GM18498 (cell line): ENCODE data around the gene COL5A2.

Experiments
- ATAC-seq: cut with Tn5 transposase; IDR thresholded peaks from one replicate; pipeline ENCODE4 v1.9.1; 2021; ENCODE audit warnings: mild to moderate bottlenecking, moderate library complexity; ENCODE audit not compliant: unreplicated experiment

COL5A2 gene

DNA sequence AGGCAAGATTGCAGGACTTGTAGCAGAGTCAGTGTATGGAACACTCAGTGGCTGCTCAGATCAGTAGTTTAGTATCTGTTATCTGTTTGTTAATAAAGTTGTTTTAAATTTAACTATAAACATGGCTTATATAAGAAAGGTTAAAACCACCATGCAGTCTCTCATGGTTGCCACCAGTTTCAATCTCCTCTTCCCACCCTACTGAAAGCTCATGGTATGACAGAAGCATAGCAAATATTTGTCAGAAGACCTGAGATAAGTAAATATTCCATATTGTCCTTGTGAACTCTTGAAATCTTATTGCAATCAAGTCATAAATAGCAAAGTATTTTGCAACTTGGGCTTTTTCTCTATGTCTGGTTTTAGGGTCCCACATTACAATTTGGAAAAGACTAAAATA lies 2.1 kb upstream of the COL5A2 start:
- ATAC-seq, result no peak

DNA sequence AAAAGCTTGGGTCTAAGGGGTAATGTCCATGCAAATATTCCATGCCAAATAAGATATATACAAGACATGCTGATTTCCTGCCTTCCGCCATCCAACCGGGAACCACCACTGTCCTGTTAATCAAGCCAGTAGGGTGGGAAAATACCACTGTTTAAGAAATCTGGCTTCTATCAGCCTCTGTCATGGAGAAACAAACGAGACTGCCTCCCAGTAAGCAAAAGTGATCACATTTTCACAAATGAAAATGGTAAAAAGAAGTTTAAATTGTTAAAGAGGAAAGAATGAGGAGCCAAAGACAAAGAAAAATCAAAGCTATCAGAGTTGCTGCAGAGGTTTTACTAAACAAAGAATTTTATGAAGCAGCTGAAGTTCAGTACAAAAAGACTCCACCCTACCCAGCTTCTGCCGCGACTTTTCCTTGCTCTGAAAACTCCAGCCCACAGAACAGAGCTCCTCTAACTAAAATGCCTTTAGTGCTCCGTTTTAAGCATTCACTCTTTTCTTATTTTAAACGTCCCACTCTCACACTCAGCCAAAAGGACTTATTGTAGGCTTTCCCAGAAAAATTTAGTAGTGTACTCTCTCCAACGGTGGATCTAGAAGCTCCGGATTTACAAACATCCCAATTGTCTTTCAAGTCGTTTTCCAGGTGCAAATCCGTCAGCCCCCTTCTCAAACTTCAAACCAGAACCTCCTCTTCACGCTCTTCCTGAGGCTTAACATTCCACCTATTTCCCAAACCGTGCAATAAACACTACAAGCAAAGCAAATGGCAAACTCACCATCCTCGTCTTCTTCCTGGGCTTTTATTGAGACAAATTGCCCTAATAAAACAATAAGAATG lies 613 bp downstream of the COL5A2 start:
- ATAC-seq, result no peak

DNA sequence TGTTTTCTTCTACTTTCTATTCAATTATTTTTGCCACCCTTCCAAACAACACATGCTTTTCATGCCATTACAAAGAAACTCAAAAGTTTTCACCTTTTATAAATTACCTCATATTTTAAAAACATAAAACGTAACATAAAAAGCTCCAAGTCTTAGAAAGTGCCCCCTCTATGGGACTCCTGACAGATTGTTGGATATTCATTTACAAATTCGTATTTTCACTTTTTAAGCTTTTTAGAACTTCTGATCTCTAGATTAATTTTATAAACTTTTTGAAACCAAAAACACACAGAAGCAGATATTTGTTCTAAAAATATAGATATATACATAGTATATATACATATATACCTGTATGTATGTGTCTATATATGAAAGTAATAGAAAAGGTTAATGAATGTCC lies 1.5 kb downstream of the COL5A2 start:
- no peak for ATAC-seq

DNA sequence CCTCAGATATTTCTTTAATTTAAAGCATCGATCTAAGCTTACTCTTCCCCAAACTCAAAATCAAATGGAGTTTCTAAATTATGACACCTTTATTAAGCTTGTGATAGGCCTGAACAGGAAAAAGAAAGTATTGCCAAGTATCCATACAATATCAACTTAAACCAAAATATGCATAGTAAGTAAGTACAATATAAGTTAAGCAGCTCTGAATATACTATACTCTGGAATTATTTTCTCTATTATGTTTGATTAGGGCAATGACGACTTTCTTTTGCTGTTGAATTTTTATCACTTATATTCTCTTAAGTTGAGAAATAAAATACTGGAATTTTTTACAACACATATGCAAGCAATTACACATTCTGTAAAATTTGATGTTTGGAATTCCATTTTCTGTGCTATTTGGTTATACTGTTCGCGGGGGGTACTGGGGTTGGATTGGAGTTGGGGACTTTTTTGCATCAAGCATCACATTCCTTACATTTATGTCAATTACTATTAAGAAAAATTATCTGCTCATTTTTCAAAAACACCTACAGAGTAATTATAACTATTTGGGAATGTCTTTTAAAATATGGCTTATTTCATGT lies 2.2 kb downstream of the COL5A2 start:
- no peak for ATAC-seq

DNA sequence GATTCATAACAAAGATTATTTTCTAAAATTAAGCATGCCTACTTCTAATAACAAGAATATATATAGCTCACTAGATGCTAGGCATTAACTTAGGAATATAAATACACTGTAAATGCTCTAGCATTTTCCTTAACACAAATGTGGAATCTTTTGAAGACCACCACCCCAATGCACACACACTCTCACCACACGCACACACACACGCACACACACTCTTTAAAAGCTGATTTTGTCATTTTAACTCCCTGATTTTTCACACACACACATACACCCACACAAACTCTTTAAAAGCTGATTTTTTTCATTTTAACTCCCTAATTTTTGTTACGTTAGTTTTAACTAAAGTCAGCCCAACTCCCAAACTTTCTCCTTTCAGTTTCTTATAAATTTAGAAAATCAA lies 3.0 kb downstream of the COL5A2 start:
- no peak for ATAC-seq

DNA sequence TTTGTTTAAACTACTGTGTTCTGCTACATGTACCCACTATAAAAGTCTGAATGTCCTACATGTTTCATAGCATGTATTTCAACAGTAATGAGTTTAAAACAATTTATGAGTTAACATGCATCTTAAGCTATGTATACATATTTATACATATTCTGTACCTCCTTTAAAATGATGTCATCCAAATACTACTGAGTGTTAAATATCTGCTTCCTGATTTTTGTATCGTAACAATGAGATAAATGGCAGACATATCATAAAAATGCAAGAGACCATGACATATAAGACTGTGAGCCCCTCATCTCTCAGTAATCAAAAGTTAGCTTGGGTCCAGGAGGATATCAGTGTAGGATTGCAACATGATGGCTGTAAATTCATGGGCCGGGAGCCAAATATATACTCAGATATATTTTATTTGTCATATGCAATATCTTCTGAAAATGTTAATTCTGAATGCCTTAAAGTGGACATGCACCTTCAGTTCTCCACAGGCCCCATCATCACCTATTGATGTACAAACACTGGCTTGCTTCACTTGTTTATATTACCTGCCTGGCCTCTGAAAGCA lies 3.6 kb downstream of the COL5A2 start:
- ATAC-seq, result no peak

DNA sequence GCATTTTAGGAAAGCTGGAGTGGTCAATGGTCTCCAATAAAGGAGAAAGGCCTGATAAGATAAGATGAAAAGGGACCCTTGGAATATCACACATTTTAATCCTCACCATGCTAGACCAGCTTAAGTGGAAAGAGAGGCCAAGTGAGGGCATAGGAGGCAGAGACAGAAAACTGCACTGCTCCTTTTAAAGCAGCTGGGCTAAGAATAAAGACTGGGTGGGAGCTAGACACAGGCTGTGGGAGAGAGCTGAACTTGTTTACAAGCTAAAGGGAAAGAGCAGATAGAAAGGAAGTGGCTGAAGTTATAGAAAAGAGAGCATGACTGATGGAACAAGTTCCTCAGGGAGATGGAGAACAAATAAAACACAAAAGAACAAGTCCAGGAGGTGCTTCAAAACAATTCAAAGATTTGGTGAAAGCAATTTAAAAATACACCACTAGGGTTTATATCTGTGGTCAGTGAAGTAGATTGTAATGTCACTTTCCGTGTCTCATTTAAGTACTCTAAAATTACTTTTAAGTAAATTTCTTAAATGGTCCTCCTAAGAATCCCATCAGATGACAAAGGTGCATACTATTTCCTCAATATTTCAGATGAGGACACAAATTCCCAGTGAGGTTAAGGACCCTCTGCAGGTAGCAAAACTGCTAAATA lies 7.5 kb downstream of the COL5A2 start:
- ATAC-seq, result no peak

DNA sequence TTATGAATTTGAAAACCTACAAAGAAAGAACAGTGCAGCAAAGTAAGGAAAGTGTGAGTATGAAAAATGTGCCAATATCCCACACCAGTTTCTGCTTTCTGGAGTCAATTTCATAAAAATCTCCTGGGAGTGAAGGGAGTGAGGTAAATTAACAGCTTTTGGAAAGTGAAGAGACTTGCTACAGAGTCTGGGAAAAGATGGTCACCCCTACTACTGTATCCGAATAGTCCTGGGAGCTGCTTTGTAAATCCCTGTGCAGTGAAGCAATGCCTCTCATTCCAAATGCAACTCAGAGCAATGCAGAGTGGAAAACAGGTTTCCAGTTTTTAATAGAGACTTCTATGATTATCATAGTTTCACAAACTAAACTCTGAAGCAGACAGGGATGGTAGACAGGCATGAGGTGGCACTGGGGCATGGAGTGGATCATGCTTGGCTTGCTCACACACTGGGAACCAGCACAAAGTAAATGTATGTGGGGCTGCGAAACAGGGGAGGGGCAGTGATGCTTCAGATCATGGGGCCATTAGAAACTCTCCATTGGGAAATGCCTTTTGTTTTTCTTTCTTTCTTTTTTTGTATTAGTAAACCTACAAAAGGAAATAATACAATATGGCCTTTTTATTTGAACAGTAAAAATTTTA lies 10.6 kb downstream of the COL5A2 start:
- ATAC-seq, result no peak

DNA sequence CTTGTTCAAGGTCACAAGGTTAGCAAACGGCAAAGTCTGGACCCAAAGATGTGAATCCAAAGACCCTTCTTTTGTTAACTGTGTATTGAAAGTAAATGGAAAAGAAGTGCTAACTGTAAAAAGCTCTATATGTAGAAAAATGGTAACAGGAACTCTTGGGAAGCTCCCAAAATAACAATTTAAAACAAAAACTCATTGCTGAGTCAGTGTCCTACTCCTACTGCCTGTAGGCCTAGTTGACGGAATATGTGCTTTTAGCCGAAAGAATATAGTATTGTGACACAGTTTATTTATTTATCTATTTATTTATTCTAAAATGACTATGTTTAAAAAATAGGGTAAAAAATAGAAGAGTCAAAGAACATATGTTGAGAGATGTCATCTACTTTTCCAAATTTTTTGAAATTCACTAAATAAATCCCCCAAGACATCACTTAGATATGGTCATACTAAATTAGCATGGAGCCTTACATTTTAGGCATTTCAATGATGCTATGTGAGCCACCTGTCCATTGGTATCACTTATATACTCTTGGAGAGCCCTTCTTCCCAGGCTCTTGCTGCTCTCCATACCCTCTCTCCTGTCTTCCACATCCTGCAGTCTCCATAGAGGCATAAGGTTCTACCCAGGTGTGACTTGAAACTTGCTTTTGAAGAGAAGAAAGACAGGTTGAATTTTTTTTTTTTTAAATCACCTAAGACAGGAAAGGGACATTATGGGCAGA lies 13.7 kb downstream of the COL5A2 start:
- ATAC-seq, result no peak

DNA sequence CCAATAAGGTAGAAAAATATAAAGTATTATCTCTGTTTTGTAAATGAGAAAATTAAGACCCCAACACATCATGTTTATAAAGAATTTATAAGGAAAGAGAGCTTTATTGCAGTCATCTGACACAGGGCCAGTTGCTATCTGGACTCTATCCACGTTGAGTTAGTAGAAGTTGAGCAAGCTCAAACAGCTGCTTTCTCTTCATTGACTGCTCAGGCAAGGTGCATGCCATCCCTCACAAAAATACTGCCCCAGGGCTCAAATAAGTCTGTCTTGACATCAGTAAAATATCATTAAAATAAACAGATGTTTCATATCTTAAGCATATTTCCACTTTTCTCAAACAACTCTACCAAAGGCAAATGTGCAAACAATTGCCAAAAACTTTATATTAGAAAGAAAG lies 14.8 kb downstream of the COL5A2 start:
- ATAC-seq, result no peak

DNA sequence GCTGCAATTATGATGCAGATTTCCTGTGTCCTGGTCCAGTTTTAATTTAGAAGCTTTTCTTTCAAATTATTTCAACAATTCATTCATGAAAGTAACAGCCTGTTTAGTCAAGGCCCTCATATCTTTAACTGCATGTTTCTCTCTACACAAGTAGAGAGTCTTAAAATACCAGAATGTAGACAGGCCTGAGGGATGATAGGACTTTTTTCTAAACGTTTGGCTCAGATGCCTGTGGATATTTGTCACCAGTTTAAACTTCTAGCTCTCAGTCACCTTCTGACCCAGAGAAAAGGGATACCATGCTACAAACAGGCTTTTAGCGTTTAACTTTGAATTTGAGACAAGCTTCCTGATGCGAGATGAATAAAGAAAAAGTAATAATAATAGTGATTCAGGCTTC lies 15.7 kb downstream of the COL5A2 start:
- no peak for ATAC-seq

DNA sequence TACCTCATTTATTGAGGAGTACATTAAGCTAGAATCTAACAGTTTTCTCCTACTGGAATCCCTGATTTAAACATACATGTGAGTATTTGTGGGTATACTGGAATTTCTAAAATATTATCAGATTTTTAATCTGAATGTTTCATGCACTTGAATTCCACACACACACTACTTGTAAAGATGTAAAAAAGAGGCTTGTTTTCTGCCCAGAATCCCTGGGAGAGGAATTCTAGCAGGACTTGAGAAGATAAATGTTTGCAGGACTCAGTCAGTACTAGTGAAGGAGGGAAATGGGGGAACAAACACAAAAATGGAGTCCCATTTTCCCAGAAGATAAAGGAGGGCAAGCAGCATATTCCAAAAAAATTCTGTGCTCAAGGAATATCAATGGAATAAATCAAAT lies 17.0 kb downstream of the COL5A2 start:
- ATAC-seq, result no peak

DNA sequence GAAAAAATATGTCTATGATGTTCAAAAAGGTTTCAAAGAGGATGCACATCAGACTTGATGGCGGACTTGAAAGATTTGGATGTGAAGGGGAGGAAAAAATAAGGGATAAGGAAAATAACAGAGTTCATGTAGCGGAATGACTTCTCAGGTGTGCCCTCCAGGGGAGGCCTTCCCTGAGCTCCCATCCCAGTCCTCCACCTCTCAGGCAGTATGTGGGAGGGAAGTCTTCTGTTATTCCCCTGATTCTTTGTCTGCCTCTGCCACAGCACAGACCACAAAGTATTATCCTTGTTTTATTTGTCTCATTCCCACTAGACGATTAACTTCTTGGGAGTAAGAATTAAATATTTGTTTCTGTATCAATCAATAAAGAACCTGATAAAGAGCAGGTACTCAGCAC lies 17.7 kb downstream of the COL5A2 start:
- ATAC-seq, result no peak

DNA sequence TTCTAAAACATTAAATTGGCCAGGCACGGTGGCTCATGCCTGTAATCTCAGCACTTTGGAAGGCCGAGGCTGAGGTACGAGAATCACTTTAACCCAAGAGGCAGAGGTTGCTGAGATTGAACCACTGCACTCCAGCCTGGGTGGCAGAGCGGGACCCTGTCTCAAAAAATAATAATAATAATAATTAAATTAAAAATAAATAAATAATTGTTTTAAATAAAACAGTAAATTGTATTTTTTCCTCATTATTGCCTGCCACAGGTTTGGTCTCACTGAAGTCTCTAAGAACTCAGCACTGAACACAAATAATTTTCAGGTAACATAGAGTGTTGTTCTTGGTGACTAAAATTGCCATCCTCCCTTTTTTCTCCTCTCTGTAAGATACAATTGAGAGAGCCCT lies 19.8 kb downstream of the COL5A2 start:
- no peak for ATAC-seq

DNA sequence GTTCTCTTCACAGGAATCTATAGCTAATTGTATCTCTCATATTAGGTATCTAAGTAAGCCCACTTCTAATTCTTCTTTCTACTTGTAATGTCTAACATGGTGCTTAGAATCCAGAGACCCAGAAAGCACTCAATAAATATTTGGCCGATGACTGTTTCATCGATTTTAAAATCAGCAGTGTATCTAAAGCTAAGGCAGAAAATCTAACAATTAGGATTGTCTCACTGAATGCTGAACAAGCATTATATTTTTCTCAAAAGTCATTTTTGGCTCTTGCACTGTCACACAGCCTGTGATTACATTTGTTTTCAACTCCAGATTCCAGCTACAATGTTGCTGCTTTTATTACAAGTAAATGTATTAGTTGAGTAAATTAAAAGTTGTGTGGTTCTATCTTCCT lies 20.3 kb downstream of the COL5A2 start:
- no peak for ATAC-seq

DNA sequence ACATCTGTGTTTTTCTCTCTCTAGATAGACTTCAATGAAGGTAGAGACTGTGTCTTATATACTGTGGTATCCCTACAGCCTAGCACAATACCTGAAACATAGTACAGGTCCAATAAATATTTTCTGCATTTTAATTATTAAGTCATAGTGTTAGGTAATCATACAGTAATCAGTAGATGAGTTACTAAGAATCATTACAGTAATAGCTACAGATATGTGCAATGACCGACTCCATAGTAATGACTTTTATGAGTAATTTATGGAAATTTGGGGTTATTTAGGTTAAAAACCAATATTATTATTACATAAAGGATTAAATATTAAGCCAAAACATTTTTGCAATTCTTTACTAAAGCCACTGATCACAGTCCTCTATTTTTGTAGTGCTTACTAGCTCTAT lies 21.6 kb downstream of the COL5A2 start:
- ATAC-seq, result no peak

DNA sequence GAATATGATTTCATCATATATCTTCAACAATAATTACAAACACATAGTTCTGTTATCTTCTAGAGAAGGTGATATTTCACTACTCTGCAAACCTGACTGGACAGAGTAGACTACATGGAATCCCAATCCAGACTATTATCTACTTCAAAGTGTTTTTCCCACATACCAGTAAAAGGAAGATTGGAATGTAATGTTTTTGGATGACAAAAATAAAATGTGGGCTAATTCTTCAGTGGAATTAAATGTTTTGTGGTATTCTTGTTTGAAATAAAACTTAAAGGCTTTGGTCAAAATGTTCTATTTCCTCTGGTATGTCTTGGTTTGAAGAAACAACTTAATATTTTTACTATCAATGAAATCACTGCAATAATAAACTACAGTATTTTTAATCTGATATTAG lies 22.1 kb downstream of the COL5A2 start:
- no peak for ATAC-seq

DNA sequence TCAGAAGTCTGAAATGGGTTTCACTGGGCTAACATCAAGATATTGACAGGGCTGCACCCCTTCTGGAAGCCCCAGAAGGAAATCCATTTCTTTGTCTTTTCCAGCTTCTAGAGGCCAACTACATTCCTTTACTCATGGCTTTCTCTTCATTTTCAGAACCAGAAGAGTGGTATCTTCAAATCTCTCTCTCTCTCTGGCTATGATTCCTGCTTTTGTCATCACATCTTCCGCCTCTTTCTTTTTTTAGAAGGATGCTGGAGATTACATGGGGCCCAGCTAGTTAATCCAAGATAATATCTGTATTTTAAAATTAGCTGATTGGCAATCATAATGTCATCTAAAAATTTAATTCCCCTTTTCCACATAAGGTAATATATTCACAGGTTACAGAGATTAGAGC lies 23.8 kb downstream of the COL5A2 start:
- no peak for ATAC-seq

DNA sequence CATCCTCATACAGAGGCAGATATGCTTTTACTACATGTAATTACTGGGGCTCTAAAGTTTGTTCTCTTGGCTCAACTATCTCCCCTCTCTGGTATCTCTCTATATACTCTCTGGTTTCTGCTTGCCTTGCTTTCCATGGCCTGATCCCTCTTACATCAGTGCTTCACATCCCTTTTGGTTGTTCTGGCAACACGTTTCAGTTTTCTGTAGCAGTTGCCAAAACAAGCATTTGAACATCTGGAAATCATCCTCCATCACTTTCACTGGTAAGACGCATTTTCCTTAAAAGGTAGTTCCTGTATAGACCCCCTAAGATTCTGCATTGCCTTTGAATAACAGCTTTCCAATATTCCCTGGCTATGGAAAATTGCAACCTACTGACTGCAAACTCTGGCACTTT lies 25.9 kb downstream of the COL5A2 start:
- ATAC-seq, result no peak

DNA sequence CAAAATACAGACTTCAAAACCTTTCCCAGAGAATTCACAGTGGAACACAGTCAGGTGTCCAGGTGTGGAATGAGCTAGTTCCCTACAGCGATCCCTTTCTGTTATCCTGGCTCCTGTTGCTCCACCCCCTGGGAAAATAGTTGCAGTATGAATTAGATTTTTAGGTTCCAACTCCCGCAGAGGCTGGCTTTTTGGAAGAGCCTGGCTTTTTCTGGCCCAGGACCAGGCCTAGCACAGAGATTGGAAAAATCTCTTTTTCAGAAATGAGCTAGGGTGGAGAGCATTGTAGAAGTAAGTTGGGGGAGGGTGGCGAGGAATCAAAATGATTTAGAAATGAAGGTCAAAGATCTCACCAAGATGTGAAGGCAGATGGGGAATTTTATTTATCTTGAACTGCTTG lies 27.1 kb downstream of the COL5A2 start:
- ATAC-seq, result no peak

DNA sequence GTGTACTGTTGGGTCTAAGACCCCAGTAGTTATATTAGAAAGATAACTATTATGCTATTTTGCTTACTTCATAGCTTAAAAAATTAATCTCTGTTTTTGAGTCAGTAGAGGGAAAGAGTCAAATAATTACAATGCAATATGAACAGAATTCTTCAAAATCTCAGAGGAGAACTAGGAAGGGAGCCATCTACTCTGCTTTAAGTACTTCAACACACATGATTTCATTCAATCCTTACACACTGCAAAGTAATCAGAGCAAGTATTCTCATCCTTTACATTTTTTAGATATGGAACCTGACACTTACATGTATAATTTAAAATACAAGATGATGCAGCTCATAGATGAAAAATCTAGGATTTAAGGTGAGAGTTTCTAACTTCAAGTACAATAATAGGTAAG lies 27.7 kb downstream of the COL5A2 start:
- ATAC-seq, result no peak
